ENCODE data around the gene UNC13B.

UNC13B gene

DNA sequence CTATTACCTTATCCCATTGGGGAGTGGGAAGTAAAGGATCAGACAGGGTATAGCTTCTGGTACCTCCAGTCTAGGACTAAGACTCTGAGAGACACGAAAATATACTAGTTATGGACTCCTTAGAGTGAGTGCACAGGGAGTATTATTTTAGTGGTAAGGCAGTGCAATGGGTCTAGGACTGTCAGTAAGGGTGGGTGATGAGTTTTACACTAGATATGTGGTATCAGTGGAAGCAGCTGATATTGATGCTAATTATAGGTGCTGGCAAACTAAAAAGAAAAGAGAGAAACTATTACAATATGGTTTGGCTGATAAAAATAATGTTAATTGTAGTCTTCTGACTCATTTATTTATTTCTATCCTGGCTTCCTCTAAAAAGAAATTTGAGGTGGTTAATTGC lies 118.6 kb downstream of the UNC13B start:
- DNase-seq, result no peak

- no peak for DNase-seq
Observed at GRCh38 chr9:35285731-35286130, 123.9 kb downstream of the UNC13B start.

GRCh38 chr9:35286381-35286780 lies 124.6 kb downstream of the UNC13B start:
- DNase-seq, result no peak

GRCh38 chr9:35287987-35288632 lies 126.3 kb downstream of the UNC13B start:
- no peak for DNase-seq

- DNase-seq, result no peak
Observed at GRCh38 chr9:35288778-35289177, 127.0 kb downstream of the UNC13B start.

DNA sequence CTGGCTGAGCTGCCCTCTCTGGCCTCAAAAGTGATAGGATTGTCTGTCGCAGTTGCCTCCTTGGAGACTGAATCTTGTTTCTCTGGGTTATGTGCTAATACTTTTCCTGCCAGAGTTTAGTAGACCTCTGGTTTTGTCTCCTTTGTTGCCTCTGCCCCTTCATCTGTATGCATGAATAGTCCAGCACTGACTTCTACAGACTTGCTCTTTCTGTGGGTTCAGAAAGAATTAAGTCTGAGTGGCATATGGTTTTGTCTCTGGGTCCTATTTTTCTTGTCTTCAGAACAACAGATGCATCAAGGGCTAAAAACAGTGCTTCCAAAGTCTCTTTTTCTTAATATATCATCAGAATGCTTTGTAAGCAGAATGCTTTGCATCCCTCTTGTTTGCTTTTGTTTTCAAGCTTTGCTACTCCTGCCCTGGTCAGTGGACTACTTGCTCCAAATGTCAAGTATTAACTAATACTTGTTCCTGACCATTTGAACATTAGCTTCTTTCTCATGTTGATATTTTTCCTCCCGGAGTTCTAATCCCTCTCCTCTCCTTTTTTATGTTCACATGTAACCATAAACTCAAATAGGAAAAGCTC lies 131.7 kb downstream of the UNC13B start:
- no peak for DNase-seq

DNA sequence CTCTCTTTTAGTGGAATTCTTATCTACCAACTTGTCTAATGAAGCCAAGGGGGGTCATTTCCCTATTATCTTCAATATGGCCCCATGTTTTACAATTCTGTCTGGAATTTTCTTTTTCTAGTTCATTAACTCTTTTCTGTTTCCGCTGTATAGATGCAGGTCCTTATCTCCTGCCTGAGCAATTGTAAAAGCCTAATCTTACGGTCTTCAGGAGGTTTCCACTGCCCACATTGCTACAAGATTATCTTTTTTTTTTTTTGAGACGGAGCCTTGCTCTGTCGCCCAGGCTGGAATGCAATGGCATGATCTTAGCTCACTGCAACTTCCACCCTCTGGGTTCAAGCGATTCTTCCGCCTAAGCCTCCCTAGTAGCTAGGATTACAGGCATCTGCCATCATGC lies 132.3 kb downstream of the UNC13B start:
- DNase-seq, result no peak

- peak; percentile 38 for DNase-seq
Observed at GRCh38 chr9:35294556-35294955, 132.7 kb downstream of the UNC13B start.

DNA sequence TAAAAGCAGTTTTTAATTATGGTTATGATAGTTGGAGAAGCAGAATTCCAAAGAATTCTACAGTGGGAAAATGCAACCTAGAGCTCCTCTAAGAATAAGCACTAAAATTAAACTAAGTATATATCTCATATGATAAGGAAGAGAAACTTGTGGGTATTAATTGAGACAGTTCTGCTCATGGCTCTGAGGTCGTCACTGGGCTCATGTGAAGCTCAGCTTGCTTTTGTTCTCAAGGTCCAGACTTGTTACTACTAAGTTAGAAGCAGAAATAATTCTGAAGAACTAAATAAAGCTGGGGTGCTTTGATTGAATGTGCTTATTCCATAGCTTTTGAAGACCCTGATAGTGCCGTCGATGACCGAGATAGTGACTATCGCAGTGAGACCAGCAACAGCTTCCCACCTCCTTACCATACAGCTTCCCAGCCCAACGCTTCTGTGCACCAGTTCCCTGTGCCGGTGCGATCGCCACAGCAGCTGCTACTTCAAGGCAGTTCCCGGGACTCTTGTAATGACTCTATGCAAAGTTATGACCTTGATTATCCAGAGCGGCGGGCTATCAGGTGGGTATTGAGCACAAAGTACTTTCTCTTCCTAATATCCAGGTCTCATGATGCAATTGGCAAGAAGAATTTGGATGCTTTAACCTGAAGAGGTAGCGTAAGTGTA lies 133.7 kb downstream of the UNC13B start:
- no peak for DNase-seq

DNA sequence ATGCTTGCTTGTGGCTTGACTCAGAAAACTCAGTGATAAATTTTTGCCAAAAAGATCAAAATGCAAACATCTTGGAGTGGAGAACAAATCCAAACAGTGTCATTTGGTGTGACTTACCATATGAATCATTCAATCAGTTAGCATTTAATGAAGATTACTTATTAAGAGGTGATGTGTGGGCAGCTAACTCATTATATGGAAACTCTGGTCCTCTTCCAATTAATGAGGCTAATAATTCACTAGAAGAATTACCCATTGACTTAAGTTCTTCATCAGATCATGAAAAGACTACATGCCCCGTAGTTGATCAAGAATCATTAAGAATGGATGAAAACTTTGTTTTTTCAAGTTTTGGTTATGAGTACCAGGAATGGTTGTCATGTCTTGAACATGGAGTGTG lies 141.8 kb downstream of the UNC13B start:
- DNase-seq, result no peak

- no peak for DNase-seq
Observed at GRCh38 chr9:35306283-35306682, 144.5 kb downstream of the UNC13B start.

GRCh38 chr9:35308316-35308715 lies 146.5 kb downstream of the UNC13B start:
- no peak for DNase-seq

- DNase-seq, result no peak
Observed at GRCh38 chr9:35311891-35312639, 150.3 kb downstream of the UNC13B start.

DNA sequence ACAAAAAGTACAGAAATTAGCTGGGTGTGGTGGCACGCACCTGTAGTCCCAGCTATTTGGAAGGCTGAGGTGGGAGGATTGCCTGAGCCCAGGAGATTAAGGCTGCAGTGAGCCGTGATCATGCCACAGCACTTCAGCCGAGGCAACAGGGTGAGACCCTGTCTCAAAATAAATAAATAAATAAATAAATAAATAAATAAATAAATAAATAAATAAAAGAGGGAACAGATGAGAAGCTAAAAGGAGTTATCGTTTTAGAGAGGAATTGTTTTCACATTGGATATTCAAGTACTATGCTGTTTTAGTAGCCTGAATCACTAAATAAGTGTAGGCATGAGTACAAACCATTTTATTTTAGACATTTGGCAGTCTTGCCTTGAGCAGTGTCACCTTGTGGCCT lies 151.7 kb downstream of the UNC13B start:
- DNase-seq, result no peak

DNA sequence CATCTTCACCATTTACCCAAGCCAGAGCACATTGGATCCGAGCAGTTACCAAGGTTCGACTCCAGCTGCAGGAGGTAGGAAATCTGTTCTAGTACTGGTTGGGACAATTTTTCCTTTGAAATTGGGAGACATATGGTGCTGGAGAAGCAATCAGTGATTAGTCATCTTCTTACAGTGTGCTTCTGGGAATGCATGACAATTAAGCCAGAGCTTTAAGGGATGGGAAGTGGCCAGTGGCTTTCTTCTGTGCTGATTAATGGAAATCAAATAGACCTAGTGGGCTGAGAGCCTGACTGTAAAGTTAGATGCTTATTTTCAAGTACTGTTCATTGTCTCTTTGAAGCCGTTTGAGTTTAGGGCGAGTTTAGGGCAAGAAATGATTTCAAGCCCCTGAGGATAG lies 152.1 kb downstream of the UNC13B start:
- no peak for DNase-seq

- no peak for DNase-seq
Observed at GRCh38 chr9:35318741-35319140, 156.9 kb downstream of the UNC13B start.

DNA sequence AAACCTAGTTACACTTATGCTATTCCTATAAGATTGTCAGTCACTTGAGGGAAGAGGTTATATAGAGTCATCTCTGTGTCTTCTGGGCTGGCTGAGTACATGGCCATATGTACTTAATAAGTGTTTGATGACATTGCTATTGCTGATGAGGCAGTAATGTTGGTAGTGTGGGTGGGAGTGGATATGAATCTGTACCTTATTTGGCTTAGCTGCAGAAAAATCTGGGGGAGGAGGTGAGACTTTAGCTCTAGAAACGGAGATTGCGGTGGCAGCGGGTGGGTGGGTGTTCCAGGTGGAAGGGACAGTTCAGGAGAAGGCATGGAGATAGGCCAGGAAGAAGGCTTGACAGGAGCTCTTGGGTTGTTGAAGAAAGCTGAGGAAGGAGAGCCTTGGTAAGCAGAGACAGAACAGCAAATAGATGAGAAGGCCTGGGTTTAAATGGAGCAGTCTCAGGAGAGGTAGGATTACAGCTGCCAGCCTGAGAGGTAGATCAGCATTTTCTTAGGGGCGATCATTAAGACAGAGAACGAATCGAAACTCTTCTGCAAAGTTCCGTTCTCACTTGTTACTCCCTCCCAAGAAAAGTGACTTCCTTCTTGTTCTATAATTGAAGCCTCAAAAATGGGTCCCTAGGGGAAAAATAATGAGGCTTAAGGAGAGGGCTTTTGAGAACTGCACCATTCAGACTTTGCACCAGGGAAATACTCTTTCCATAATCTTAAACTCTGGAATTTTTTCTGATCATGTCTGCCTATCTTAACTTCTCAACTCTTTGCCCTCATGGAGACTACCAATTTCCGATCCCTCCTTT lies 160.5 kb downstream of the UNC13B start:
- no peak for DNase-seq

DNA sequence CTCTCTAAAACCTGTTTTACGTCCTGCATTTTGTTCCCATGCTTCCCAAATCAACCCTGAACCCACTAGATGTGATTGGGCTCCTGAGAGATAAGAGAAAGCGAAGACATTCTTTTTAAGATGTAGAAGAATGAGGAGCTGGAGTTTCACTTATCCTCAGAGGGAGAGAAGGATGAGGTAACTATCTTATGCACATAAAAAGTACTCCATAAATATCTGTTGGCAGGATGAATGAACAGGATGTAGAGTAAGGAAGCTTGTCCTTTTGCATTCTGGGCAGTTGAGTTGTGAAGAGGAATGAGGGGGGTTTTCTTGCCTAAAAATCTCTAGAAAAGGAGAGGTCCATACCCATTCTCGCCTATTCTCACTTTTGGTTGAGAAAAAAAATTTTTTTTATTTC lies 163.2 kb downstream of the UNC13B start:
- no peak for DNase-seq

DNA sequence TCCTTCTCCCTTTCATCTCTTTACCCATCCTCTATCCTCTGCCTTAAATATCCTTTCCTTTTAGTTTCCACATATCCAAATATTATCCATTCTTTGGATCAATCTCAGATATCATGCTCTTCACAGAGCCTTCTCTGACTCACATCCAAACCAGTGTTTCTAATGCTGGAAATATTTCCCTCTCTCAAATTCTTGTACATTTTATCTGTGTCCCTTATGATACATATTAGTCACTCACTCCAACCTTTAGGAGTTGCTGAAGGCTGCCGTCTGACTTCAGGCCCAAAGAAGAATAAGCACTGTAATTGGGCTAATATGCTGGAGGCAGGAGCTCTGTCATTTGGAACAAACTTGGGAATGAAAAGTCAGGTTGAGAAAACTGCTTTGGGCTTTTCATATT lies 171.7 kb downstream of the UNC13B start:
- DNase-seq, result no peak

- DNase-seq, result no peak
Observed at GRCh38 chr9:35335164-35335563, 173.4 kb downstream of the UNC13B start.

DNA sequence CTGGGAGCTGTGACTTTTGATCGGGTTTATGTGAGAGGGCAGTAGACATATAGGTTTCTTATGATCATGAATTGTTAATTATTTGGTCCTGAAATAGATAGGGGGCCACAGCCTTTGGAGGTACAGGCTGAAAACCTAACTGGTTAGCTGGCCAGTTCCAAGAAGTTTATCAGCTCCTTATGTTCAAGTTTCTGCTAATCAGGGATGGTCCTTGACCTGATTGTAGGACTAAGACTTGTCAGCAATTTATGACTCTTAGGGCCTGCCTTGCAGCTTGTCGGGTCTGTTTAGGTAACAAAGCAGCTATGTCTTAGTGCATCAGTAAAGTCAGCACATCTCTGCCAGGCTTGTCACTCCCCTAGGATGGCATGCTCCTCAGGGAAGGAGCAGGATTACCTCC lies 176.3 kb downstream of the UNC13B start:
- no peak for DNase-seq

DNA sequence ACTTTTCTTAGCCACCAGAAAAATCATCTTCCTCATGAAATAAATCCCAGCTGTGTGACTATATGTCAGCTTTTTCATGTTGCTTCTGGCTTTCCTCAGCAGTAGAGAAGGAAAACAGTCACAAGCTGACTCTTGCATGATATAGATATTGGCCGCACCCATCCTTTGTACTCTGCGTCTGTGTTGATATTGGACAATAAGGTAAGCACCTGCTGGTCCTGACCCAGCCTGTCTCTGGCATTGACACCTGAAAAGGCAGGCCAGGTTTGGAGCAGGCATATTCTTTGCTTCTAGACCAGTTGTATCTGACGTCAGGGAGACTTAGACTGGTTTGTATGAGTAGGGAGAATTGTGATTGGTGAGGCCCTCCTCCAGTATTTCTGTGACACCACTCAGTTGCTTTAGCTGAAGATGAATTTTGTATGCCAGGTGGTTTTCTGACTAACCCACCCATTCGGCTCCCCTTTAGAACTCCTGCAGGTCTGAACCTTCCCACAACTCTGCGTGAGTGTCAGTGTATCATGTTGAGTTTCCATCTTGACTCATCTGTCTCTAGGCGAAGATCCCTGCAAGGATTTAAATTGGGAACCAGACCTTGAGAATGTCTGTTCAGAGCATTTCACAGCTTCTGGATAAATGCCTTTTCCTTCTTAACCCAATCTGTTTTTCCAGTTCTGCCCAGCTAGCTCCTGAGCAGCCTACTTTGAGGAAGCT lies 176.9 kb downstream of the UNC13B start:
- no peak for DNase-seq

Data from suppressor macrophage treated with lipopolysaccharide for 4 hours (primary cell).